HepG2 (cell line): ENCODE results near the gene ARFGAP1. TPM values are rescaled to one million over a fixed set of nuclear protein-coding genes. Genes with fewer than 3 reads are reported as not detected.

Experiments used
- ELF4 ChIP-seq: sonication (generic); formaldehyde crosslinking; IDR thresholded peaks from 2 replicates; pipeline ENCODE4 v1.5.0; 2020; ENCODE audit warnings: missing genetic modification reagents, mild to moderate bottlenecking, moderate library complexity, borderline replicate concordance
- MAFG ChIP-seq: sonication (generic); formaldehyde crosslinking; IDR thresholded peaks from 2 replicates; pipeline ENCODE4 v1.5.1; 2020; ENCODE audit warnings: mild to moderate bottlenecking, missing genetic modification reagents
- MTA1 ChIP-seq: sonication (generic); formaldehyde crosslinking; IDR thresholded peaks from 2 replicates; pipeline ENCODE4 v1.4.0; 2020; ENCODE audit warnings: missing genetic modification reagents, mild to moderate bottlenecking, borderline replicate concordance
- POGK ChIP-seq: sonication (generic); formaldehyde crosslinking; conservative IDR thresholded peaks from 2 replicates; pipeline ENCODE4 v1.8.0; 2022; ENCODE audit warnings: mild to moderate bottlenecking, moderate library complexity, missing genetic modification reagents
- RBM39 ChIP-seq: fragments of 200-400 bp; formaldehyde crosslinking; IDR thresholded peaks from one replicate; pipeline ENCODE4 v1.6.1; 2018; ENCODE audit warnings: antibody characterized with exemption, mild to moderate bottlenecking, low read depth, low read length; ENCODE audit not compliant: poor library complexity, severe bottlenecking
- ZBTB37 ChIP-seq: sonication (generic); formaldehyde crosslinking; IDR thresholded peaks from 2 replicates; pipeline ENCODE4 v1.4.0; 2020; ENCODE audit warnings: mild to moderate bottlenecking, missing genetic modification reagents
- ZFP1 ChIP-seq: IDR thresholded peaks from 2 replicates; pipeline ENCODE4 v1.6.1; 2016
- ZFYVE20 ChIP-seq: sonication (generic); formaldehyde crosslinking; IDR thresholded peaks from 2 replicates; pipeline ENCODE4 v1.8.0; 2023; ENCODE audit warnings: low read depth, mild to moderate bottlenecking, moderate library complexity, missing genetic modification reagents, borderline replicate concordance
- ZNF235 ChIP-seq: sonication (generic); formaldehyde crosslinking; IDR thresholded peaks from 2 replicates; pipeline ENCODE4 v1.8.1; 2023; ENCODE audit warnings: mild to moderate bottlenecking, missing genetic modification reagents, borderline replicate concordance
- ZNF773 ChIP-seq: sonication (generic); formaldehyde crosslinking; IDR thresholded peaks from 2 replicates; pipeline ENCODE4 v1.4.0; 2020; ENCODE audit warnings: missing genetic modification reagents, borderline replicate concordance
- polyA plus RNA-seq, 8 experiments: library from polyadenylated mRNA; depleted of rRNA in 3 of 8; stranded (reverse) in 7 of 8; unstranded in 1 of 8; fragments of >200 nt; fragmentation: Illumina TruSeq in 4 of 8; extraction: Trizol in 4 of 8; gene quantifications; 2 replicates each; pipeline versions ENCODE4 v1.2.1 to v1.2.3, GENCODE V29; 2011 to 2016; ENCODE audit warnings: low read depth in 4 of 8, missing spikeins in 1 of 8, mixed read lengths in 1 of 8; ENCODE audit not compliant: insufficient read depth in 1 of 8
- total RNA-seq, 5 experiments: library from RNA; depleted of rRNA; stranded (reverse); fragments of >200 nt; fragmentation: Illumina TruSeq; extraction: Trizol; gene quantifications; 2 replicates each; pipeline ENCODE4 v1.2.3, GENCODE V29; 2016; ENCODE audit warnings: low read depth in 1 of 5
- TF ChIP-seq, protein P1 (sequence below): sonication (generic); formaldehyde crosslinking; IDR thresholded peaks from 2 replicates; pipeline ENCODE4 v1.5.0; 2020; ENCODE audit warnings: mild to moderate bottlenecking, missing genetic modification reagents
- TF ChIP-seq, protein P2 (sequence below): sonication (generic); formaldehyde crosslinking; IDR thresholded peaks from 2 replicates; pipeline ENCODE4 v1.8.1; 2023; ENCODE audit warnings: missing genetic modification reagents, inconsistent platforms, borderline replicate concordance
- TF ChIP-seq, protein P3 (sequence below): sonication (generic); formaldehyde crosslinking; IDR thresholded peaks from 2 replicates; pipeline ENCODE4 v1.8.1; 2023; ENCODE audit warnings: missing genetic modification reagents, mild to moderate bottlenecking, borderline replicate concordance
- TF ChIP-seq, protein P4 (sequence below): sonication (generic); formaldehyde crosslinking; IDR thresholded peaks from 2 replicates; pipeline ENCODE4 v1.5.1; 2020; ENCODE audit warnings: mild to moderate bottlenecking, moderate library complexity, missing genetic modification reagents
- TF ChIP-seq, protein P5 (sequence below): sonication (generic); formaldehyde crosslinking; IDR thresholded peaks from 2 replicates; pipeline ENCODE4 v1.5.1; 2020; ENCODE audit warnings: mild to moderate bottlenecking, missing genetic modification reagents, moderate library complexity

The ARFGAP1 gene
- total and polyA plus RNA-seq, 2 of the 13 experiments (the other 11 are each of a cell fraction or from before 2014, with no cell fraction given): 132 TPM

- no peak for TF ChIP-seq ZNF235
- no peak for TF ChIP-seq ZFP1 (CRISPR knock-in tag)
- TF ChIP-seq, protein P1, sequence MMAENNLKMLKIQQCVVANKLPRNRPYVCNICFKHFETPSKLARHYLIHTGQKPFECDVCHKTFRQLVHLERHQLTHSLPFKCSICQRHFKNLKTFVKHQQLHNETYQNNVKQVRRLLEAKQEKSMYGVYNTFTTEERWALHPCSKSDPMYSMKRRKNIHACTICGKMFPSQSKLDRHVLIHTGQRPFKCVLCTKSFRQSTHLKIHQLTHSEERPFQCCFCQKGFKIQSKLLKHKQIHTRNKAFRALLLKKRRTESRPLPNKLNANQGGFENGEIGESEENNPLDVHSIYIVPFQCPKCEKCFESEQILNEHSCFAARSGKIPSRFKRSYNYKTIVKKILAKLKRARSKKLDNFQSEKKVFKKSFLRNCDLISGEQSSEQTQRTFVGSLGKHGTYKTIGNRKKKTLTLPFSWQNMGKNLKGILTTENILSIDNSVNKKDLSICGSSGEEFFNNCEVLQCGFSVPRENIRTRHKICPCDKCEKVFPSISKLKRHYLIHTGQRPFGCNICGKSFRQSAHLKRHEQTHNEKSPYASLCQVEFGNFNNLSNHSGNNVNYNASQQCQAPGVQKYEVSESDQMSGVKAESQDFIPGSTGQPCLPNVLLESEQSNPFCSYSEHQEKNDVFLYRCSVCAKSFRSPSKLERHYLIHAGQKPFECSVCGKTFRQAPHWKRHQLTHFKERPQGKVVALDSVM: no peak
- TF ChIP-seq MTA1 (CRISPR knock-in tag): peak; percentile 83; the same call in 1 of the 2 replicates
- no peak for TF ChIP-seq ELF4 (CRISPR knock-in tag)
- TF ChIP-seq RBM39: no peak
- no peak for TF ChIP-seq MAFG (CRISPR knock-in tag)
- TF ChIP-seq, protein P2, sequence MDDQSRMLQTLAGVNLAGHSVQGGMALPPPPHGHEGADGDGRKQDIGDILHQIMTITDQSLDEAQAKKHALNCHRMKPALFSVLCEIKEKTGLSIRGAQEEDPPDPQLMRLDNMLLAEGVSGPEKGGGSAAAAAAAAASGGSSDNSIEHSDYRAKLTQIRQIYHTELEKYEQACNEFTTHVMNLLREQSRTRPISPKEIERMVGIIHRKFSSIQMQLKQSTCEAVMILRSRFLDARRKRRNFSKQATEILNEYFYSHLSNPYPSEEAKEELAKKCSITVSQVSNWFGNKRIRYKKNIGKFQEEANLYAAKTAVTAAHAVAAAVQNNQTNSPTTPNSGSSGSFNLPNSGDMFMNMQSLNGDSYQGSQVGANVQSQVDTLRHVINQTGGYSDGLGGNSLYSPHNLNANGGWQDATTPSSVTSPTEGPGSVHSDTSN (CRISPR knock-in tag): no peak
- TF ChIP-seq, protein P3, sequence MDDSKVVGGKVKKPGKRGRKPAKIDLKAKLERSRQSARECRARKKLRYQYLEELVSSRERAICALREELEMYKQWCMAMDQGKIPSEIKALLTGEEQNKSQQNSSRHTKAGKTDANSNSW (CRISPR knock-in tag): no peak
- TF ChIP-seq ZBTB37 (CRISPR knock-in tag): no peak
- TF ChIP-seq ZNF773 (CRISPR knock-in tag): no peak
- TF ChIP-seq POGK (CRISPR knock-in tag): 0 out of 2 replicates have a peak, but pooled peaks have one; percentile 33
- TF ChIP-seq, protein P4, sequence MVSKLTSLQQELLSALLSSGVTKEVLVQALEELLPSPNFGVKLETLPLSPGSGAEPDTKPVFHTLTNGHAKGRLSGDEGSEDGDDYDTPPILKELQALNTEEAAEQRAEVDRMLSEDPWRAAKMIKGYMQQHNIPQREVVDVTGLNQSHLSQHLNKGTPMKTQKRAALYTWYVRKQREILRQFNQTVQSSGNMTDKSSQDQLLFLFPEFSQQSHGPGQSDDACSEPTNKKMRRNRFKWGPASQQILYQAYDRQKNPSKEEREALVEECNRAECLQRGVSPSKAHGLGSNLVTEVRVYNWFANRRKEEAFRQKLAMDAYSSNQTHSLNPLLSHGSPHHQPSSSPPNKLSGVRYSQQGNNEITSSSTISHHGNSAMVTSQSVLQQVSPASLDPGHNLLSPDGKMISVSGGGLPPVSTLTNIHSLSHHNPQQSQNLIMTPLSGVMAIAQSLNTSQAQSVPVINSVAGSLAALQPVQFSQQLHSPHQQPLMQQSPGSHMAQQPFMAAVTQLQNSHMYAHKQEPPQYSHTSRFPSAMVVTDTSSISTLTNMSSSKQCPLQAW (CRISPR knock-in tag): 0 out of 2 replicates have a peak, but pooled peaks have one; percentile 36
- TF ChIP-seq, protein P5, sequence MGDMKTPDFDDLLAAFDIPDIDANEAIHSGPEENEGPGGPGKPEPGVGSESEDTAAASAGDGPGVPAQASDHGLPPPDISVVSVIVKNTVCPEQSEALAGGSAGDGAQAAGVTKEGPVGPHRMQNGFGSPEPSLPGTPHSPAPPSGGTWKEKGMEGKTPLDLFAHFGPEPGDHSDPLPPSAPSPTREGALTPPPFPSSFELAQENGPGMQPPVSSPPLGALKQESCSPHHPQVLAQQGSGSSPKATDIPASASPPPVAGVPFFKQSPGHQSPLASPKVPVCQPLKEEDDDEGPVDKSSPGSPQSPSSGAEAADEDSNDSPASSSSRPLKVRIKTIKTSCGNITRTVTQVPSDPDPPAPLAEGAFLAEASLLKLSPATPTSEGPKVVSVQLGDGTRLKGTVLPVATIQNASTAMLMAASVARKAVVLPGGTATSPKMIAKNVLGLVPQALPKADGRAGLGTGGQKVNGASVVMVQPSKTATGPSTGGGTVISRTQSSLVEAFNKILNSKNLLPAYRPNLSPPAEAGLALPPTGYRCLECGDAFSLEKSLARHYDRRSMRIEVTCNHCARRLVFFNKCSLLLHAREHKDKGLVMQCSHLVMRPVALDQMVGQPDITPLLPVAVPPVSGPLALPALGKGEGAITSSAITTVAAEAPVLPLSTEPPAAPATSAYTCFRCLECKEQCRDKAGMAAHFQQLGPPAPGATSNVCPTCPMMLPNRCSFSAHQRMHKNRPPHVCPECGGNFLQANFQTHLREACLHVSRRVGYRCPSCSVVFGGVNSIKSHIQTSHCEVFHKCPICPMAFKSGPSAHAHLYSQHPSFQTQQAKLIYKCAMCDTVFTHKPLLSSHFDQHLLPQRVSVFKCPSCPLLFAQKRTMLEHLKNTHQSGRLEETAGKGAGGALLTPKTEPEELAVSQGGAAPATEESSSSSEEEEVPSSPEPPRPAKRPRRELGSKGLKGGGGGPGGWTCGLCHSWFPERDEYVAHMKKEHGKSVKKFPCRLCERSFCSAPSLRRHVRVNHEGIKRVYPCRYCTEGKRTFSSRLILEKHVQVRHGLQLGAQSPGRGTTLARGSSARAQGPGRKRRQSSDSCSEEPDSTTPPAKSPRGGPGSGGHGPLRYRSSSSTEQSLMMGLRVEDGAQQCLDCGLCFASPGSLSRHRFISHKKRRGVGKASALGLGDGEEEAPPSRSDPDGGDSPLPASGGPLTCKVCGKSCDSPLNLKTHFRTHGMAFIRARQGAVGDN: peak; percentile 53; the same call in 1 of the 2 replicates
- no peak for TF ChIP-seq ZFYVE20 (CRISPR knock-in tag)
Measured at GRCh38 chr20:63241272-63241671, 31.3 kb upstream of the ARFGAP1 start (continued).
